Measurements from ENCODE around the gene CRLF3. TPM values are rescaled to one million over a fixed set of nuclear protein-coding genes. Genes with fewer than 3 reads are reported as not detected.

CRLF3 gene
- polyA plus RNA-seq, 1 of the 3 experiments (the other 2 are of a cell fraction) = 10.9 TPM

GRCh38 chr17:30801671-30802070, 22.8 kb downstream of the CRLF3 start:
- Histone ChIP-seq H3K9ac (no peak overlapping the region), H3K4me3 (ENCODE audit: low read depth in 2 of 2, low read length in 1 of 2) (no peak overlapping the region), H3K27ac (ENCODE audit: low read depth in 2 of 2, low read length in 1 of 2) (no peak overlapping the region), H4K20me1 (ENCODE audit: insufficient read depth) (no peaks in the 10 kb centered on the region), H3K36me3 (replicated peaks in 1 of 2; ENCODE audit: control insufficient read depth in 1 of 2, insufficient read depth in 2 of 2, low read length in 1 of 2) (peaks cover 6 to 48% of the 10 kb centered on the region in 2 experiments), H3K9me2 (no peaks in the 10 kb centered on the region), H2AFZ (ENCODE audit: low read depth) (no peak overlapping the region), H3K4me2 (no peak overlapping the region), H3K9me3 (no peaks in the 10 kb centered on the region), H3K27me3 (ENCODE audit: insufficient read depth) (no peaks in the 10 kb centered on the region), H3K4me1 (ENCODE audit: control insufficient read depth in 1 of 2, insufficient read depth in 2 of 2, low read depth in 1 of 2, low read length in 1 of 2) (no peaks in the 10 kb centered on the region), H3K79me2 (ENCODE audit: insufficient read depth) (peaks cover 28% of the 10 kb centered on the region), H3F3A (replicated peaks; ENCODE audit: insufficient read depth) (peaks cover 10% of the 10 kb centered on the region)
- 89% methylated on average over 1 of the region's 1 CpG for WGBS (ENCODE audit: low lambda C conversion rate)
- POLR2A ChIA-PET = no interaction called here
- CTCF ChIA-PET = no interaction called here
- TF ChIP-seq POLR2AphosphoS5 (IDR thresholded peaks at IDR 0.05; ENCODE audit: low read depth, low read length) = no peak
- DNase-seq = no peak

GRCh38 chr17:30796016-30796415, 28.5 kb downstream of the CRLF3 start:
- H4K20me1 ChIP-seq (ENCODE audit: insufficient read depth) = no peaks in the 10 kb centered on the region
- CTCF ChIA-PET = interaction anchor here (1.6 kb wide), 1 partner anchor 14 kb away, joined by 4 read pairs; no protein-coding TSS in a partner anchor
- 98% methylated on average over 4 of the region's 4 CpGs for WGBS (ENCODE audit: low lambda C conversion rate)
- no peaks in the 10 kb centered on the region for H3K27me3 ChIP-seq (ENCODE audit: insufficient read depth)
- peaks cover 47% of the 10 kb centered on the region for H3F3A ChIP-seq (replicated peaks; ENCODE audit: insufficient read depth)
- no peaks in the 10 kb centered on the region for H3K9me2 ChIP-seq
- POLR2A ChIA-PET = no interaction called here
- DNase-seq = no peak
- no peak overlapping the region for H3K4me3 ChIP-seq (ENCODE audit: low read depth in 2 of 2, low read length in 1 of 2)
- TF ChIP-seq JUND (IDR thresholded peaks at IDR 0.05) = no peak
- TF ChIP-seq USF2 (IDR thresholded peaks at IDR 0.05; ENCODE audit: borderline replicate concordance, low read depth, low read length) = no peak
- no peak for TF ChIP-seq EZH2phosphoT487 (IDR thresholded peaks at IDR 0.05; ENCODE audit: borderline replicate concordance, low read depth)
- peak; percentile 17; the same call in 1 of the 2 replicates for TF ChIP-seq POLR2AphosphoS5 (IDR thresholded peaks at IDR 0.05; ENCODE audit: low read depth, low read length)
- H3K9me3 ChIP-seq = no peaks in the 10 kb centered on the region
- no peak overlapping the region for H3K9ac ChIP-seq
- H3K36me3 ChIP-seq (replicated peaks in 1 of 2; ENCODE audit: control insufficient read depth in 1 of 2, insufficient read depth in 2 of 2, low read length in 1 of 2) = peaks cover 17 to 56% of the 10 kb centered on the region in 2 experiments
- no peak overlapping the region for H3K27ac ChIP-seq (ENCODE audit: low read depth in 2 of 2, low read length in 1 of 2)
- H3K4me2 ChIP-seq = no peak overlapping the region
- H3K4me1 ChIP-seq (ENCODE audit: control insufficient read depth in 1 of 2, insufficient read depth in 2 of 2, low read depth in 1 of 2, low read length in 1 of 2) = no peaks in the 10 kb centered on the region
- no peak overlapping the region for H2AFZ ChIP-seq (ENCODE audit: low read depth)
- H3K79me2 ChIP-seq (ENCODE audit: insufficient read depth) = 0 out of 2 replicates have a peak, but pooled peaks cover 4% of the 10 kb centered on the region

DNA sequence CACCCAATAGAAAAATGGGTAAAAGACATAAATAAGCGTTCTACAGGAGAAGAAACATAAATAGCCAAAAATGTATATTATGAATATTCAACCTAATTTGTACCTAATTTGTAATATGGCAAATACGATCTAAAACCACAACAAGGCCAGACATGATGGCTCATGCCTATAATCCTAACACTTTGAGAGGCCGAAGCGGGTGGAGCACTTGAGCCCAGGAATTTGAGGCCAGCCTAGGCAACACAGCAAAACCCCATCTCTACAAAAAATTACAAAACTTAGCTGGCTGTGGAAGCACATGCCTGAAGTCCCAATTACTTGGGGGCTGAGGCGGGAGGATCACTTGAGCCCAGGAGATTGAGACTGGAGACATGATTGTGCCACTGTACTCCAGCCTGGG, 30.1 kb downstream of the CRLF3 start:
- Histone ChIP-seq H3K27ac (ENCODE audit: low read depth in 2 of 2, low read length in 1 of 2) (no peak overlapping the region), H3K4me3 (ENCODE audit: low read depth in 2 of 2, low read length in 1 of 2) (no peak overlapping the region), H3F3A (replicated peaks; ENCODE audit: insufficient read depth) (peaks cover 56% of the 10 kb centered on the region), H2AFZ (ENCODE audit: low read depth) (no peak overlapping the region), H3K4me2 (no peak overlapping the region), H3K36me3 (replicated peaks in 1 of 2; ENCODE audit: control insufficient read depth in 1 of 2, insufficient read depth in 2 of 2, low read length in 1 of 2) (peaks cover 19 to 68% of the 10 kb centered on the region in 2 experiments), H3K4me1 (ENCODE audit: control insufficient read depth in 1 of 2, insufficient read depth in 2 of 2, low read depth in 1 of 2, low read length in 1 of 2) (no peaks in the 10 kb centered on the region), H3K9me3 (no peaks in the 10 kb centered on the region), H3K9me2 (no peaks in the 10 kb centered on the region), H3K27me3 (ENCODE audit: insufficient read depth) (no peaks in the 10 kb centered on the region), H3K9ac (no peak overlapping the region), H3K79me2 (ENCODE audit: insufficient read depth) (0 out of 2 replicates have a peak, but pooled peaks cover 4% of the 10 kb centered on the region), H4K20me1 (ENCODE audit: insufficient read depth) (no peaks in the 10 kb centered on the region)
- 98% methylated on average over 5 of the region's 5 CpGs for WGBS (ENCODE audit: low lambda C conversion rate)
- TF ChIP-seq FOXM1 (IDR thresholded peaks at IDR 0.05; ENCODE audit: low read depth) (no peak), JUND (IDR thresholded peaks at IDR 0.05) (no peak), CHD2 (IDR thresholded peaks at IDR 0.05; ENCODE audit: low read length, partially characterized antibody) (no peak), YY1 (IDR thresholded peaks at IDR 0.05; ENCODE audit: low read depth) (no peak), EZH2phosphoT487 (IDR thresholded peaks at IDR 0.05; ENCODE audit: borderline replicate concordance, low read depth) (no peak), POLR2AphosphoS5 (IDR thresholded peaks at IDR 0.05; ENCODE audit: low read depth, low read length) (no peak), CTCF (IDR thresholded peaks at IDR 0.05) (no peak), SIN3A (IDR thresholded peaks at IDR 0.05; ENCODE audit: borderline replicate concordance, low read depth, low read length) (no peak), TAF1 (IDR thresholded peaks at IDR 0.05; ENCODE audit: borderline replicate concordance, low read depth, low read length) (no peak), IRF3 (IDR thresholded peaks at IDR 0.05; ENCODE audit: low read depth, low read length) (no peak), RAD21 (IDR thresholded peaks at IDR 0.05; ENCODE audit: low read length) (no peak), MEF2A (IDR thresholded peaks at IDR 0.05; ENCODE audit: borderline replicate concordance, low read depth) (no peak)
- TF ChIP-seq, protein P1, sequence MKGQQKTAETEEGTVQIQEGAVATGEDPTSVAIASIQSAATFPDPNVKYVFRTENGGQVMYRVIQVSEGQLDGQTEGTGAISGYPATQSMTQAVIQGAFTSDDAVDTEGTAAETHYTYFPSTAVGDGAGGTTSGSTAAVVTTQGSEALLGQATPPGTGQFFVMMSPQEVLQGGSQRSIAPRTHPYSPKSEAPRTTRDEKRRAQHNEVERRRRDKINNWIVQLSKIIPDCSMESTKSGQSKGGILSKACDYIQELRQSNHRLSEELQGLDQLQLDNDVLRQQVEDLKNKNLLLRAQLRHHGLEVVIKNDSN (IDR thresholded peaks at IDR 0.05; ENCODE audit: borderline replicate concordance, low read depth) = no peak
- POLR2A ChIA-PET = no interaction called here
- CTCF ChIA-PET = interaction anchor here (1.6 kb wide), 1 partner anchor 16 kb away, joined by 4 read pairs; no protein-coding TSS in a partner anchor
- no peak for DNase-seq

Measured in SK-N-SH (cell line).